A673 (cell line): ENCODE measurements around the gene SLU7. TPM values are rescaled to one million over a fixed set of nuclear protein-coding genes. Genes with fewer than 3 reads are reported as not detected.

Experiments used
- BruUV-seq: library from RNA; stranded (reverse); fragments of 400-500 nt; replicated peaks from 2 replicates; lab custom pipeline; 2021; lab: Mats Ljungman, UMichigan
- CTCF ChIA-PET: fragments of 300-600 bp; sonication (Branson Sonifier 250); formaldehyde crosslinking; loops from one replicate; lab custom pipeline; 2022; ENCODE audit warnings: antibody characterized with exemption; lab: Charles Lee
- POLR2A ChIA-PET: fragments of 300-600 bp; sonication (Branson Sonifier 250); formaldehyde crosslinking; loops from one replicate; lab custom pipeline; 2022; ENCODE audit warnings: antibody characterized with exemption; ENCODE audit not compliant: low non-redundant PET; lab: Charles Lee
- DNase-seq: peaks from one replicate; pipeline ENCODE4 v3.0.0-alpha.2; 2015; ENCODE audit warnings: low spot score
- H3K27ac ChIP-seq: fragments of 200-600 bp; sonication (generic); 2 replicates; pipeline ENCODE4 v1.5.1; 2016; ENCODE audit warnings: mixed run types, low read depth, mild to moderate bottlenecking, mixed read lengths, antibody characterized with exemption, low read length; ENCODE audit not compliant: poor library complexity, severe bottlenecking
- H3K27me3 ChIP-seq: fragments of 200-600 bp; sonication (generic); replicated peaks from 2 replicates; pipeline ENCODE4 v1.6.1; 2017; ENCODE audit warnings: mixed run types, low read depth, mild to moderate bottlenecking, mixed read lengths, antibody characterized with exemption, low read length; ENCODE audit not compliant: insufficient read depth, poor library complexity
- H3K36me3 ChIP-seq: fragments of 200-600 bp; sonication (generic); 2 replicates; pipeline ENCODE4 v1.6.1; 2016; ENCODE audit warnings: mixed run types, mild to moderate bottlenecking, mixed read lengths, antibody characterized with exemption, low read length; ENCODE audit not compliant: insufficient read depth, poor library complexity, severe bottlenecking
- H3K4me1 ChIP-seq: fragments of 200-600 bp; sonication (generic); 2 replicates; pipeline ENCODE4 v1.6.1; 2017; ENCODE audit warnings: mixed run types, mild to moderate bottlenecking, mixed read lengths, antibody characterized with exemption, low read length; ENCODE audit not compliant: insufficient read depth, poor library complexity, severe bottlenecking
- H3K4me3 ChIP-seq: fragments of 200-600 bp; sonication (generic); 2 replicates; pipeline ENCODE4 v1.5.1; 2016; ENCODE audit warnings: low read depth, mixed run types, mild to moderate bottlenecking, mixed read lengths, low read length; ENCODE audit not compliant: poor library complexity, severe bottlenecking
- H3K9me3 ChIP-seq: fragments of 200-600 bp; sonication (generic); 2 replicates; pipeline ENCODE4 v1.6.1; 2016; ENCODE audit warnings: mixed run types, low read depth, mild to moderate bottlenecking, mixed read lengths, antibody characterized with exemption, low read length; ENCODE audit not compliant: poor library complexity, severe bottlenecking
- EZH2 ChIP-seq: fragments of 200-600 bp; sonication (generic); IDR thresholded peaks from 2 replicates; pipeline ENCODE4 v1.6.1; 2017; ENCODE audit warnings: borderline replicate concordance, low read depth, mild to moderate bottlenecking, mixed read lengths, antibody characterized with exemption, low read length; ENCODE audit not compliant: poor library complexity, severe bottlenecking
- intact Hi-C: fragments of 100-400 bp; cut with micrococcal nuclease; formaldehyde crosslinking; loops from one replicate; pipeline ENCODE4 v1.10.0; 2022; ENCODE audit not compliant: unreplicated experiment
- total RNA-seq: library from RNA; stranded (reverse); gene quantifications from 2 replicates; pipeline ENCODE4 v1.2.3, GENCODE V29; 2021
- TF ChIP-seq, protein P1 (sequence below): fragments of 300-800, 200-600 bp; sonication (generic); conservative IDR thresholded peaks from 2 replicates; pipeline ENCODE4 v1.5.1; 2017; ENCODE audit warnings: low read depth, mild to moderate bottlenecking, antibody characterized with exemption, low read length, moderate library complexity, mixed read lengths

The SLU7 gene
- total RNA-seq, 1 experiment from 2014 or later: 37.4 TPM

DNA sequence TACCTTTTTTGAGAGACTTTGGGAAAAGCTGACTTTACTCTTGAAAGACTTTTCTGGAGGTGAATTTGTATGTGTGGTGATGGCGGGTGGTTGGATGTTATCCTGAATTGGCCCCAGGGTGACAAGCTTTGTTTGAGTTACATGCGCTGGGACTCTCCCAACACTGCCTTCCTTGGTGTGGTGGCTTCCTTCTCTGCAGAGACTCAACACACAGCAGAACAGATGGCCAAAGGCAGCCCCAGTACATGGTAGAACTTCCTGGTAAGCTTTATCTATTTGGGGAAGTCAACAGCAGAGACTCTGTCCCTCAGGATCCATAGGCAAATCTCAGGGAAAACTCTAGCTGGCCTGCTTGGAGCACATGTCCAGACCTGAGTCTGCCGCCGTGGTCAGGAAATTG, 66.6 kb downstream of the SLU7 start:
- no peaks in the 10 kb centered on the region for H3K27me3 ChIP-seq
- no peak overlapping the region for H3K27ac ChIP-seq
- no peaks in the 10 kb centered on the region for H3K9me3 ChIP-seq
- intact Hi-C loops: no loop called here
- CTCF ChIA-PET: interaction anchor here (1.1 kb wide), 1 partner anchor 330 kb away, joined by 3 read pairs; no protein-coding TSS in a partner anchor
- no peak overlapping the region for H3K4me3 ChIP-seq
- H3K4me1 ChIP-seq: no peaks in the 10 kb centered on the region
- H3K36me3 ChIP-seq: no peaks in the 10 kb centered on the region
- no peak for DNase-seq
- POLR2A ChIA-PET: no interaction called here
- no TSS peak for BruUV-seq
- TF ChIP-seq, protein P1, sequence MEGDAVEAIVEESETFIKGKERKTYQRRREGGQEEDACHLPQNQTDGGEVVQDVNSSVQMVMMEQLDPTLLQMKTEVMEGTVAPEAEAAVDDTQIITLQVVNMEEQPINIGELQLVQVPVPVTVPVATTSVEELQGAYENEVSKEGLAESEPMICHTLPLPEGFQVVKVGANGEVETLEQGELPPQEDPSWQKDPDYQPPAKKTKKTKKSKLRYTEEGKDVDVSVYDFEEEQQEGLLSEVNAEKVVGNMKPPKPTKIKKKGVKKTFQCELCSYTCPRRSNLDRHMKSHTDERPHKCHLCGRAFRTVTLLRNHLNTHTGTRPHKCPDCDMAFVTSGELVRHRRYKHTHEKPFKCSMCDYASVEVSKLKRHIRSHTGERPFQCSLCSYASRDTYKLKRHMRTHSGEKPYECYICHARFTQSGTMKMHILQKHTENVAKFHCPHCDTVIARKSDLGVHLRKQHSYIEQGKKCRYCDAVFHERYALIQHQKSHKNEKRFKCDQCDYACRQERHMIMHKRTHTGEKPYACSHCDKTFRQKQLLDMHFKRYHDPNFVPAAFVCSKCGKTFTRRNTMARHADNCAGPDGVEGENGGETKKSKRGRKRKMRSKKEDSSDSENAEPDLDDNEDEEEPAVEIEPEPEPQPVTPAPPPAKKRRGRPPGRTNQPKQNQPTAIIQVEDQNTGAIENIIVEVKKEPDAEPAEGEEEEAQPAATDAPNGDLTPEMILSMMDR: no peak
- TF ChIP-seq EZH2: no peak

Other genes with a start within 250 kb of the SLU7 start
- gene FABP6, start 189.6 kb downstream of the SLU7 start, total RNA-seq: 0.52 and 0.83 TPM in 2 replicates
- 7.6 and 11.9 TPM in 2 replicates for gene CCNJL, start 106.5 kb downstream of the SLU7 start, total RNA-seq
- 0.24 and 0.39 TPM in 2 replicates for gene C1QTNF2, start 48.5 kb downstream of the SLU7 start, total RNA-seq
- 6.3 TPM in 2 replicates for gene FAM200C, start 19.0 kb downstream of the SLU7 start, total RNA-seq
- gene PTTG1, start 2.8 kb upstream of the SLU7 start, total RNA-seq: 192 and 199 TPM in 2 replicates